Lung (tissue), 12 donors: Measurements from ENCODE around the gene UMPS. TPM values are rescaled to one million over a fixed set of nuclear protein-coding genes. Genes with fewer than 3 reads are reported as not detected.

Source experiments
- ATAC-seq: fragments of 200-7000 bp; cut with Tn5 transposase; one replicate; pipeline ENCODE4 v1.9.1; 2020; ENCODE audit warnings: moderate number of reproducible peaks; ENCODE audit not compliant: insufficient read depth, low FRiP score
- DNase-seq, 3 donors: peaks; one replicate each; pipeline ENCODE4 v3.0.0-alpha.2; 2013 to 2017
- H3K27ac ChIP-seq, 2 donors: one replicate each; pipeline ENCODE4 v1.5.1; 2013; ENCODE audit warnings: mild to moderate bottlenecking in 2 of 2, moderate library complexity in 2 of 2, control low read depth in 1 of 2, inconsistent platforms in 1 of 2, low read depth in 1 of 2, low read length in 1 of 2
- H3K27me3 ChIP-seq, 3 donors: one replicate each; pipeline ENCODE4 v1.5.1; 2013; ENCODE audit warnings: low read length in 2 of 3; ENCODE audit not compliant: control insufficient read depth in 3 of 3, insufficient read depth in 3 of 3
- H3K36me3 ChIP-seq, 4 donors: one replicate each; pipeline ENCODE4 v1.5.1; 2013; ENCODE audit warnings: low read length in 4 of 4, mild to moderate bottlenecking in 1 of 4, moderate library complexity in 1 of 4; ENCODE audit not compliant: control insufficient read depth in 4 of 4, insufficient read depth in 4 of 4
- H3K4me1 ChIP-seq, 5 donors: one replicate each; pipeline ENCODE4 v1.5.1; 2013; ENCODE audit warnings: low read length in 5 of 5, mild to moderate bottlenecking in 2 of 5, moderate library complexity in 1 of 5; ENCODE audit not compliant: control insufficient read depth in 5 of 5, insufficient read depth in 5 of 5
- H3K4me3 ChIP-seq: one replicate; pipeline ENCODE4 v1.5.1; 2013; ENCODE audit warnings: mild to moderate bottlenecking, control low read depth, moderate library complexity
- H3K9ac ChIP-seq, 2 donors: one replicate each; pipeline ENCODE4 v1.5.1; 2013; ENCODE audit warnings: low read length in 2 of 2, control low read depth in 1 of 2; ENCODE audit not compliant: insufficient read depth in 1 of 2
- H3K9me3 ChIP-seq, 4 donors: one replicate each; pipeline ENCODE4 v1.5.1; 2013; ENCODE audit warnings: low read length in 3 of 4, mild to moderate bottlenecking in 1 of 4, moderate library complexity in 1 of 4; ENCODE audit not compliant: control insufficient read depth in 4 of 4, insufficient read depth in 3 of 4
- CTCF ChIP-seq: IDR thresholded peaks from 2 replicates; pipeline ENCODE4 v1.5.1; 2012; ENCODE audit warnings: mild to moderate bottlenecking; ENCODE audit errors: control extremely low read depth, extremely low read depth
- WGBS, 2 donors: extraction: QIAGEN DNeasy Blood & Tissue Kit; methylation state at CpG; one replicate each; pipeline ENCODE4 v1.1.7; 2013; 5-methylcytosine and 5-hydroxymethylcytosine counted together
- polyA plus RNA-seq, 2 donors: library from polyadenylated mRNA; stranded (reverse); fragments of 200-250 nt; gene quantifications; one replicate each; pipeline ENCODE4 v1.2.1, GENCODE V29; 2013
- total RNA-seq, 2 donors: library from RNA; depleted of rRNA in 1 of 2; stranded (reverse); fragments of >200 nt in 1 of 2; gene quantifications; one replicate each; pipeline ENCODE4 v1.2.1, GENCODE V29; 2014 to 2021
- donor health status: control.
- donor health status: control.
- donor health status: Bipolar disorder and iron deficiency.
- donor health status: healthy.
- donor health status: DM: yes; HTN: yes; CAD: no.

Gene UMPS
- total and polyA plus RNA-seq, 4 donors: 17.4 to 27.6 (median 20.4) TPM

- Histone ChIP-seq H3K9ac (no peak overlapping the region), H3K36me3 (peaks cover 0 to 10% (median 3%) of the 10 kb centered on the region in 4 donors), H3K9me3 (no peaks in the 10 kb centered on the region), H3K4me1 (peaks cover 0 to 2% (median 0%) of the 10 kb centered on the region in 5 donors), H3K4me3 (no peak overlapping the region), H3K27me3 (no peaks in the 10 kb centered on the region), H3K27ac (no peak overlapping the region)
- 90 to 92% methylated on average over 15 of the region's 15 CpGs for WGBS, 2 donors
- TF ChIP-seq CTCF: no peak
- DNase-seq (no peak), ATAC-seq (no peak)
Measured at GRCh38 chr3:124700880-124701684, 29.2 kb upstream of the UMPS start.

- no peak for ATAC-seq
Measured at GRCh38 chr3:124701687-124702086, 28.6 kb upstream of the UMPS start.

GRCh38 chr3:124702950-124703349 is 27.3 kb upstream of the UMPS start:
- ATAC-seq (no peak), DNase-seq (no peak)
- H3K36me3 ChIP-seq: peaks cover 0 to 7% (median 4%) of the 10 kb centered on the region in 4 donors
- H3K9ac ChIP-seq: no peak overlapping the region
- H3K4me1 ChIP-seq: peaks cover 0 to 2% (median 0%) of the 10 kb centered on the region in 5 donors
- no peak overlapping the region for H3K27ac ChIP-seq
- no peaks in the 10 kb centered on the region for H3K9me3 ChIP-seq
- no peak for TF ChIP-seq CTCF
- no peak overlapping the region for H3K4me3 ChIP-seq
- 86 to 87% methylated on average over 7 of the region's 7 CpGs for WGBS, 2 donors
- no peaks in the 10 kb centered on the region for H3K27me3 ChIP-seq

More at GRCh38 chr3:124701687-124702086, 28.6 kb upstream of the UMPS start:
- H3K27me3 ChIP-seq: no peaks in the 10 kb centered on the region
- peaks cover 0 to 2% (median 0%) of the 10 kb centered on the region in 5 donors for H3K4me1 ChIP-seq
- WGBS, 2 donors: 84 to 85% methylated on average over 4 of the region's 4 CpGs
- no peak overlapping the region for H3K4me3 ChIP-seq
- H3K9me3 ChIP-seq: no peaks in the 10 kb centered on the region
- TF ChIP-seq CTCF: no peak
- H3K9ac ChIP-seq: no peak overlapping the region
- H3K36me3 ChIP-seq: peaks cover 0 to 10% (median 3%) of the 10 kb centered on the region in 4 donors
- no peak for DNase-seq
- H3K27ac ChIP-seq: no peak overlapping the region
